Tibial nerve (tissue), 4 donors: ENCODE results near the gene SPATA9. TPM values are rescaled to one million over a fixed set of nuclear protein-coding genes. Genes with fewer than 3 reads are reported as not detected.

Source experiments
- DNase-seq, 2 donors: peaks; one replicate each; pipeline ENCODE4 v3.0.0-alpha.2; 2019; ENCODE audit warnings: low spot score in 2 of 2
- H3K27ac ChIP-seq, 4 donors: fragments of 200-600 bp; sonication (generic) in 3 of 4; one replicate each; pipeline ENCODE4 v1.5.1; 2017 to 2019; ENCODE audit warnings: mild to moderate bottlenecking in 1 of 4
- H3K27me3 ChIP-seq, 2 donors: fragments of 200-600 bp; sonication (generic) in 1 of 2; one replicate each; pipeline versions ENCODE4 v1.5.1 to v1.6.0; 2017 to 2019
- H3K36me3 ChIP-seq, 3 donors: fragments of 200-600 bp; sonication (generic); one replicate each; pipeline ENCODE4 v1.5.1; 2018 to 2019
- H3K4me1 ChIP-seq, 4 donors: fragments of 200-600 bp; sonication (generic) in 3 of 4; one replicate each; pipeline ENCODE4 v1.5.1; 2017 to 2019
- H3K4me3 ChIP-seq, 4 donors: fragments of 200-600 bp; sonication (generic) in 3 of 4; one replicate each; pipeline ENCODE4 v1.5.1; 2017 to 2019; ENCODE audit warnings: mild to moderate bottlenecking in 1 of 4, moderate library complexity in 1 of 4
- H3K9me3 ChIP-seq, 4 donors: fragments of 200-600 bp; sonication (generic) in 3 of 4; one replicate each; pipeline ENCODE4 v1.5.1; 2017 to 2019
- EP300 ChIP-seq, 2 donors: sonication (generic); formaldehyde crosslinking; IDR thresholded peaks; one replicate each; pipeline ENCODE4 v1.6.1; 2017; ENCODE audit warnings: antibody characterized with exemption in 2 of 2, mild to moderate bottlenecking in 1 of 2
- POLR2A ChIP-seq, 2 donors: fragments of 450-650 bp; IDR thresholded peaks; one replicate each; pipeline ENCODE4 v1.6.1; 2017; ENCODE audit warnings: antibody characterized with exemption in 2 of 2, mild to moderate bottlenecking in 2 of 2, moderate library complexity in 2 of 2
- WGBS, 2 donors: methylation state at CpG; one replicate each; pipeline ENCODE4 v1.1.5; 2018; 5-methylcytosine and 5-hydroxymethylcytosine counted together
- total RNA-seq, 4 donors: library from RNA; depleted of rRNA; stranded (reverse); fragments of >200 nt; gene quantifications; one replicate each; pipeline ENCODE4 v1.1.0, GENCODE V29; 2016
- TF ChIP-seq, protein P1 (sequence below), 5 experiments: fragments of 200-600 bp in 3 of 5; fragments of 450-650 bp in 2 of 5; sonication (generic) in 3 of 5; IDR thresholded peaks; one replicate each; pipeline ENCODE4 v1.5.1; 2016 to 2019; ENCODE audit warnings: antibody characterized with exemption in 5 of 5, mild to moderate bottlenecking in 3 of 5, moderate library complexity in 2 of 5

SPATA9 gene
- total RNA-seq, 4 donors from 2014 or later = 1.2 TPM; not detected in 3

DNA sequence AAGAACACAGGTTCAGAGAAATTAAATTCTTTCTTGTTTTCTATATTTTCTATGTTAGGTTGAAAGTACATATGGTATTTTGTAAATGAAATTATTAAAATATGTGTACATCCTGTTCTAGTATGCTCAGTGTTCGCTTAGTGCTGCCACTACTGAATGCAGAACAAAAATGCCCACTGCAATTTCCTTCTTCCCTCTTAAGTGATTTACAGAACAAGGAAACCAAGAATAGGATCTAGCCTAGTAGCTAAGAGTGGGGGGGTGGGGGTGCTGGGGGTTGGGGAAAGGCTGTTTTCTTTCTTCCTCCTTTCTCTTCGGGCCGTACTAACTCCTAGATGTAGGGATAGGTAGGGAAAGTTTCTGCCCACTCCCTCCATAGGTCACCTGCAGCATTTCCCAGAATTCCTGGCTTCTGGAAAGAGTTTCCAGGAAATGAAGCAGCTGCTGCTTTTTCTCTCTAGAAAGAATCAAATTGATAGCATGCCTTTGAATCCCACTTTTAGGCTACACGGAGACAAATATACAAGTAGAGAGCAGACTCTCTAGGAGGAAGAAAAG lies 15.7 kb downstream of the SPATA9 start:
- WGBS, 2 donors = 72 to 85% methylated on average over 4 of the region's 4 CpGs
- TF ChIP-seq POLR2A (IDR thresholded peaks at IDR 0.05) (no peak), EP300 (IDR thresholded peaks at IDR 0.05) (no peak)
- TF ChIP-seq, protein P1, sequence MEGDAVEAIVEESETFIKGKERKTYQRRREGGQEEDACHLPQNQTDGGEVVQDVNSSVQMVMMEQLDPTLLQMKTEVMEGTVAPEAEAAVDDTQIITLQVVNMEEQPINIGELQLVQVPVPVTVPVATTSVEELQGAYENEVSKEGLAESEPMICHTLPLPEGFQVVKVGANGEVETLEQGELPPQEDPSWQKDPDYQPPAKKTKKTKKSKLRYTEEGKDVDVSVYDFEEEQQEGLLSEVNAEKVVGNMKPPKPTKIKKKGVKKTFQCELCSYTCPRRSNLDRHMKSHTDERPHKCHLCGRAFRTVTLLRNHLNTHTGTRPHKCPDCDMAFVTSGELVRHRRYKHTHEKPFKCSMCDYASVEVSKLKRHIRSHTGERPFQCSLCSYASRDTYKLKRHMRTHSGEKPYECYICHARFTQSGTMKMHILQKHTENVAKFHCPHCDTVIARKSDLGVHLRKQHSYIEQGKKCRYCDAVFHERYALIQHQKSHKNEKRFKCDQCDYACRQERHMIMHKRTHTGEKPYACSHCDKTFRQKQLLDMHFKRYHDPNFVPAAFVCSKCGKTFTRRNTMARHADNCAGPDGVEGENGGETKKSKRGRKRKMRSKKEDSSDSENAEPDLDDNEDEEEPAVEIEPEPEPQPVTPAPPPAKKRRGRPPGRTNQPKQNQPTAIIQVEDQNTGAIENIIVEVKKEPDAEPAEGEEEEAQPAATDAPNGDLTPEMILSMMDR (IDR thresholded peaks at IDR 0.05) = no peak
- H3K4me3 ChIP-seq = no peak overlapping the region
- H3K9me3 ChIP-seq = no peaks in the 10 kb centered on the region
- H3K36me3 ChIP-seq = no peaks in the 10 kb centered on the region
- H3K27me3 ChIP-seq = no peaks in the 10 kb centered on the region
- no peak for DNase-seq
- H3K27ac ChIP-seq = no peak overlapping the region
- peaks cover 0 to 21% (median 4%) of the 10 kb centered on the region in 4 donors for H3K4me1 ChIP-seq

DNA sequence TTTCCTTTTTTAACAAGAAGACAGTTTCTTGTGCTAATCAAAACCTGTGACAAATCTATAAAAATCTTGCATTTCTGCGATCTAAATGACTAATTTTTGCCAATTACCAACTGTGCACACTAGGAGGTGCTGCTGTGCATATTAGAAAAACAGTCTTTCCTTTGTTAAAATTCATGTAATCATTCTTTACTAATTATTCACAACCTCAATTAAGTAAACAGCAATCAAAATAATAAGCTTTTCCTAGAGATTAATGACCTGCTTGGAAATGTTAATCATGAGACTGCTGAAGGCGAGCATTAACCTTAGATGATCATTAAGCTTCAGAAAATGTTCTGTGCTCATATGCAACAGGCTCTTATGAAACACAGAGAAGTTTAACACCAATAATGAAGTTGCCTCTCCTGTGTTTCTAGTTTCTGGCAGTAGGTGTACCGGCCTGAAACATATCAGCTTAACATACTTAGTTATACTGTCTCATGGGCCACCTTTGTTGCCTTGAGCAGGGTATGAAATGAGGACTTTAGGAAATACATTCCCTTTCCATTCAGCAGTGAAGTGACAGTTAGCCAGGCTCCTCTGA lies 18.5 kb downstream of the SPATA9 start:
- Histone ChIP-seq H3K4me3 (no peak overlapping the region), H3K27ac (peak overlapping the region in 2 of 4 donors; percentile 26 to 71), H3K36me3 (no peaks in the 10 kb centered on the region), H3K9me3 (no peaks in the 10 kb centered on the region), H3K27me3 (no peaks in the 10 kb centered on the region), H3K4me1 (peaks cover 0 to 14% (median 4%) of the 10 kb centered on the region in 4 donors)
- 9 to 10% methylated on average over 3 of the region's 3 CpGs for WGBS, 2 donors
- TF ChIP-seq EP300 (IDR thresholded peaks at IDR 0.05) (peak in 1 of 2 donors; percentile 33), POLR2A (IDR thresholded peaks at IDR 0.05) (no peak)
- TF ChIP-seq, protein P1 (IDR thresholded peaks at IDR 0.05) = peak; percentile 70 to 82 (median 77)
- peak in 1 of 2 donors; percentile 79 for DNase-seq

DNA sequence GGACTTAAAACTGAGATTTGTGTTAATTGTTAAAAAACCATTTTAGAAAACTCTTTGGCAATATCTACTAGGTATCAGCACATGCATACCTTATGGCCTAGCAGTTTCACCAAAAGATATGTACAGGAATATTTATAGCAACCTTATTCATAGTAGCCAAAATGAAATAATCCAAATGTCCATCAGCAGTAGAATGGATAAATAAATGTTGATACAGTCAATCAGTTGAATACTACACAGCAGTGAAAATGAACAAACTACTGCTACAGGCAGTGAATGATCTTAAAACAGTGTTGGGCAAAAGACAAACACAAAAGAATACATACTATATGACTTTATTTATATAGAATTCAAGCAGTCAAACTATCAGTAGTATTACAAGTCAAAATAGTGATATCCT lies 19.8 kb downstream of the SPATA9 start:
- H3K27ac ChIP-seq = no peak overlapping the region
- no peak for DNase-seq
- H3K9me3 ChIP-seq = no peaks in the 10 kb centered on the region
- H3K36me3 ChIP-seq = no peaks in the 10 kb centered on the region
- TF ChIP-seq EP300 (IDR thresholded peaks at IDR 0.05) = no peak
- TF ChIP-seq POLR2A (IDR thresholded peaks at IDR 0.05) = no peak
- TF ChIP-seq, protein P1 (IDR thresholded peaks at IDR 0.05) = no peak
- peaks cover 0 to 9% (median 4%) of the 10 kb centered on the region in 4 donors for H3K4me1 ChIP-seq
- H3K4me3 ChIP-seq = no peak overlapping the region
- no peaks in the 10 kb centered on the region for H3K27me3 ChIP-seq

DNA sequence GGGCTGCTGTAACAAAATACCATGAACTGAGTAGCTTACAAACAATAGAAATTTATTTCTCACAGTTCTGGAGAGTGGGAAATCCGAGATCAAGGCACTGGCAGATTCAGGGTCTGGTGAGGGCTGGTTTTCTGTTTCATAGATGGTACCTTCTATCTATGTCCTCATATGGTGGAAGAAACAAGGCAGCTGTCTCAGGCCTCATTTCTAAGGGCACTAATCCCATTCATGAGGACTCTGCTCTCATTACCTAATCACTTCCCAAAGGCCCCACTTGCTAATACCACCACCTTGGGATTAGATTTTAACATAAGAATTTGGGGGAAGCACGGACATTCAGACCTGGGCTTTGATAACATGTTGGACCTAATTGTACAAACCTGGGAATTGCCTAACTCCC lies 22.7 kb downstream of the SPATA9 start:
- Histone ChIP-seq H3K27ac (no peak overlapping the region), H3K36me3 (no peaks in the 10 kb centered on the region), H3K4me3 (no peak overlapping the region), H3K4me1 (peaks cover 0 to 9% (median 4%) of the 10 kb centered on the region in 4 donors), H3K9me3 (no peaks in the 10 kb centered on the region), H3K27me3 (no peaks in the 10 kb centered on the region)
- no peak for DNase-seq
- TF ChIP-seq EP300 (IDR thresholded peaks at IDR 0.05) (no peak), POLR2A (IDR thresholded peaks at IDR 0.05) (no peak)
- TF ChIP-seq, protein P1 (IDR thresholded peaks at IDR 0.05) = no peak
- 88 to 92% methylated on average over 2 of the region's 2 CpGs for WGBS, 2 donors

DNA sequence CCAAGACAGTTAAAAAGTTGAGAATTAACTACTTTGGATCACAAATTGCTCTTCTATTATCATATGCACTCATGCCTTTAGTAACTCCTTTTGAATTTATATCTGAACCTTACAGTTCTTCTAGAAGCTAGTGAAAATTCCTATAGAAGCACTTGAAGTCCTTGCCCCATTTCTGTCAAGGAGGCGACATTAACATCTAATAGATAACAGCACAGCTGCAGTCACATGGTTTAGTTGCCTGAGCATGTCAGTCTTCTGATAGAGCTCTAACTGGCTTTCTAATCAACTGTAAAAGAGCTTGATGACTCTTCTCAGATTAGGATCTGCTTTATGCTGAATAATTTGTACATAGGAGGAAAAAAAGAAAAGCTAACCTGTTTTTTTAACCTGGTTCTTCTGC lies 27.2 kb downstream of the SPATA9 start:
- Histone ChIP-seq H3K27me3 (no peaks in the 10 kb centered on the region), H3K4me1 (no peaks in the 10 kb centered on the region), H3K4me3 (no peak overlapping the region), H3K27ac (no peak overlapping the region), H3K36me3 (peaks cover 0 to 8% (median 0%) of the 10 kb centered on the region in 3 donors), H3K9me3 (no peaks in the 10 kb centered on the region)
- DNase-seq = no peak
- WGBS, 2 donors = 88 to 90% methylated on average over 1 of the region's 1 CpG
- TF ChIP-seq EP300 (IDR thresholded peaks at IDR 0.05) (no peak), POLR2A (IDR thresholded peaks at IDR 0.05) (no peak)
- TF ChIP-seq, protein P1 (IDR thresholded peaks at IDR 0.05) = no peak
